Skeletal muscle tissue (tissue), 4 donors: Measurements from ENCODE around the gene JCAD. TPM values are rescaled to one million over a fixed set of nuclear protein-coding genes. Genes with fewer than 3 reads are reported as not detected.
"Not testable (repeated sequence)": the region's sequence is repeated elsewhere in the genome, so short reads cannot be mapped to it uniquely, and the experiment has no call there.

Experiments
- H3K27ac ChIP-seq: one replicate; pipeline ENCODE4 v1.7.0; 2013; ENCODE audit warnings: mild to moderate bottlenecking, low read depth, low read length, inconsistent platforms
- H3K27me3 ChIP-seq, 3 donors: one replicate each; pipeline ENCODE4 v1.7.0; 2013; ENCODE audit warnings: low read length in 3 of 3; ENCODE audit not compliant: control insufficient read depth in 3 of 3, insufficient read depth in 3 of 3
- H3K36me3 ChIP-seq, 3 donors: one replicate each; pipeline ENCODE4 v1.7.0; 2013; ENCODE audit warnings: low read length in 3 of 3; ENCODE audit not compliant: control insufficient read depth in 3 of 3, insufficient read depth in 3 of 3
- H3K4me1 ChIP-seq, 3 donors: one replicate each; pipeline ENCODE4 v1.7.0; 2013; ENCODE audit warnings: low read length in 3 of 3, mild to moderate bottlenecking in 3 of 3; ENCODE audit not compliant: control insufficient read depth in 3 of 3, insufficient read depth in 3 of 3
- H3K4me3 ChIP-seq, 3 donors: one replicate each; pipeline ENCODE4 v1.7.0; 2013; ENCODE audit warnings: low read length in 3 of 3
- H3K9ac ChIP-seq, 3 donors: one replicate each; pipeline ENCODE4 v1.7.0; 2013; ENCODE audit warnings: low read length in 3 of 3, mild to moderate bottlenecking in 3 of 3, moderate library complexity in 2 of 3, low read depth in 1 of 3
- H3K9me3 ChIP-seq, 3 donors: one replicate each; pipeline ENCODE4 v1.7.0; 2013; ENCODE audit warnings: low read length in 3 of 3; ENCODE audit not compliant: control insufficient read depth in 3 of 3
- total RNA-seq: library from RNA; depleted of rRNA; stranded (reverse); fragments of >200 nt; gene quantifications from one replicate; pipeline ENCODE4 v1.2.3, GENCODE V29; 2014
- donor health status: Osteomylitis.

The JCAD gene
- total RNA-seq, 1 donor from 2014 or later, result 19.8 TPM

GRCh38 chr10:29981510-29981909 is 77.9 kb downstream of the JCAD start:
- H3K27ac ChIP-seq, result no peak overlapping the region
- H3K9me3 ChIP-seq, result peaks cover 0 to 5% (median 5%) of the 10 kb centered on the region in 3 donors
- H3K27me3 ChIP-seq, result no peaks in the 10 kb centered on the region
- H3K9ac ChIP-seq, result no peak overlapping the region
- H3K4me1 ChIP-seq, result peaks cover 0 to 3% (median 3%) of the 10 kb centered on the region in 3 donors
- H3K4me3 ChIP-seq, result no peak overlapping the region
- H3K36me3 ChIP-seq, result no peaks in the 10 kb centered on the region

GRCh38 chr10:29980084-29980483 is 79.3 kb downstream of the JCAD start:
- Histone ChIP-seq H3K27ac (no peak overlapping the region), H3K9ac (no peak overlapping the region), H3K4me3 (no peak overlapping the region), H3K9me3 (peaks cover 0 to 5% (median 5%) of the 10 kb centered on the region in 3 donors), H3K4me1 (peaks cover 0 to 3% (median 3%) of the 10 kb centered on the region in 3 donors), H3K27me3 (no peaks in the 10 kb centered on the region), H3K36me3 (no peaks in the 10 kb centered on the region)

GRCh38 chr10:29979421-29979779 is 80.0 kb downstream of the JCAD start:
- H3K9me3 ChIP-seq, H3K9ac ChIP-seq, H3K27ac ChIP-seq, H3K4me3 ChIP-seq, H3K36me3 ChIP-seq, H3K4me1 ChIP-seq, H3K27me3 ChIP-seq: not testable (repeated sequence)

- no peaks in the 10 kb centered on the region for H3K36me3 ChIP-seq
- no peaks in the 10 kb centered on the region for H3K9me3 ChIP-seq
- no peak overlapping the region for H3K4me3 ChIP-seq
- H3K9ac ChIP-seq, result no peak overlapping the region
- no peak overlapping the region for H3K27ac ChIP-seq
- no peaks in the 10 kb centered on the region for H3K27me3 ChIP-seq
- peaks cover 0 to 3% (median 3%) of the 10 kb centered on the region in 3 donors for H3K4me1 ChIP-seq
Measured at GRCh38 chr10:29977171-29977570, 82.2 kb downstream of the JCAD start.

- Histone ChIP-seq H3K4me3 (no peak overlapping the region), H3K4me1 (peaks cover 1 to 3% (median 3%) of the 10 kb centered on the region in 3 donors), H3K36me3 (no peaks in the 10 kb centered on the region), H3K27me3 (no peaks in the 10 kb centered on the region), H3K9ac (no peak overlapping the region), H3K9me3 (no peaks in the 10 kb centered on the region), H3K27ac (no peak overlapping the region)
Measured at GRCh38 chr10:29976134-29976533, 83.3 kb downstream of the JCAD start.

GRCh38 chr10:29974773-29975172 is 84.6 kb downstream of the JCAD start:
- Histone ChIP-seq H3K27ac (no peak overlapping the region), H3K4me3 (no peak overlapping the region), H3K36me3 (no peaks in the 10 kb centered on the region), H3K9me3 (no peaks in the 10 kb centered on the region), H3K4me1 (peaks cover 3 to 13% (median 6%) of the 10 kb centered on the region in 3 donors), H3K27me3 (no peaks in the 10 kb centered on the region), H3K9ac (no peak overlapping the region)

- Histone ChIP-seq H3K9me3 (no peaks in the 10 kb centered on the region), H3K9ac (no peak overlapping the region), H3K4me1 (peaks cover 2 to 19% (median 15%) of the 10 kb centered on the region in 3 donors), H3K36me3 (no peaks in the 10 kb centered on the region), H3K27me3 (no peaks in the 10 kb centered on the region), H3K4me3 (no peak overlapping the region), H3K27ac (no peak overlapping the region)
Measured at GRCh38 chr10:29973921-29974320, 85.5 kb downstream of the JCAD start.

GRCh38 chr10:29970576-29970975 is 88.8 kb downstream of the JCAD start:
- H3K4me1 ChIP-seq, result peaks cover 0 to 23% (median 15%) of the 10 kb centered on the region in 3 donors
- H3K36me3 ChIP-seq, result no peaks in the 10 kb centered on the region
- no peak overlapping the region for H3K4me3 ChIP-seq
- H3K9ac ChIP-seq, result no peak overlapping the region
- H3K27me3 ChIP-seq, result no peaks in the 10 kb centered on the region
- H3K27ac ChIP-seq, result no peak overlapping the region
- H3K9me3 ChIP-seq, result no peaks in the 10 kb centered on the region

- Histone ChIP-seq H3K36me3 (no peaks in the 10 kb centered on the region), H3K4me1 (peaks cover 0 to 23% (median 15%) of the 10 kb centered on the region in 3 donors), H3K27ac (peak overlapping the region; percentile 41), H3K4me3 (peak overlapping the region in 1 of 3 donors; percentile 42), H3K27me3 (no peaks in the 10 kb centered on the region), H3K9me3 (no peaks in the 10 kb centered on the region), H3K9ac (no peak overlapping the region)
Measured at GRCh38 chr10:29970012-29970396, 89.4 kb downstream of the JCAD start.

GRCh38 chr10:29969255-29970011 is 90.0 kb downstream of the JCAD start:
- no peak overlapping the region for H3K9ac ChIP-seq
- H3K36me3 ChIP-seq, result no peaks in the 10 kb centered on the region
- H3K9me3 ChIP-seq, result no peaks in the 10 kb centered on the region
- peaks cover 0 to 23% (median 15%) of the 10 kb centered on the region in 3 donors for H3K4me1 ChIP-seq
- peak overlapping the region in 2 of 3 donors; percentile 14 to 42 for H3K4me3 ChIP-seq
- no peaks in the 10 kb centered on the region for H3K27me3 ChIP-seq
- H3K27ac ChIP-seq, result peak overlapping the region; percentile 41
